HG02610 (cell line): ENCODE data around the gene SPNS3.

Experiments used
- ATAC-seq: cut with Tn5 transposase; IDR thresholded peaks from one replicate; pipeline ENCODE4 v1.9.1; 2021; ENCODE audit warnings: mild to moderate bottlenecking, moderate library complexity; ENCODE audit not compliant: unreplicated experiment

The SPNS3 gene

GRCh38 chr17:4507361-4508111 lies 73.8 kb downstream of the SPNS3 start:
- ATAC-seq: no peak

DNA sequence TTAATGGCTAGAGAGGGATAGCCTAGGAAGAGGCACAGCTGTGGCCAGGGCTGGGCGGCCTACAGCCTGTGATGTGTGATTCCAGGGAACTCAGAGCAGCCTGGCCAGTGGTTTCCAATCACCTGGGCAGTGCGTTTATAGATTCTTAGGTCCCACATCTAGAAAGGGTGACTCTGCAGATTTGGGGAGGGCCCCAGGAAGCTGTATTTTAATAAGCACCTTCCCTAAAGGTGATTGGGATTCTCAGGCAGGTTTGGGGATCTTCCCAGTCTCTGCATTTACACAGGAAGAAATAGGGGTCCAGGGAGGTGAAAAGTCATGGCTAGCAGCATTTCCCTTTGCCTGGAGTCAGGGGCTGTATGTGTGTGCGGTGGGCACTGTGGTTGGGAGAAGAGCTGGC lies 74.5 kb downstream of the SPNS3 start:
- ATAC-seq: no peak

DNA sequence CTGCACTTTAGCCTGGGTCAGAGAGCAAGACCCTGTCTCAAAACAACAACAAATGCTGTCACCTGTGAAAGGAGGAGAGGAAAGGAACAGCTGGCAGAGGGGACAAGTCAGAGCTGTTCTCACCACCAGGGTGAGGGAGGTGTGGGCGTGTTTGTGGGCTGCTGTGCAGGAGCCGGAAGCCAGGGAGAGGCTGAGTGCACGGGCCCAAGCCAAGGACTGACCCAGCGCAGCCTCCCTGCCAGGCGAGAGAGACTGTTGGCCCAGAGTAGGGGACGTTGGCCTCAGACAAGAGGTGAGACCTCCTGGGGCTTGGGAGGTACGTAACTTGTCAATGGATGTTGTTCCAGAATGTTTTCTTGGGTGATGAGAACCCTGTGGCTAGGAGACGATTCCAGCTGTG lies 75.7 kb downstream of the SPNS3 start:
- no peak for ATAC-seq

DNA sequence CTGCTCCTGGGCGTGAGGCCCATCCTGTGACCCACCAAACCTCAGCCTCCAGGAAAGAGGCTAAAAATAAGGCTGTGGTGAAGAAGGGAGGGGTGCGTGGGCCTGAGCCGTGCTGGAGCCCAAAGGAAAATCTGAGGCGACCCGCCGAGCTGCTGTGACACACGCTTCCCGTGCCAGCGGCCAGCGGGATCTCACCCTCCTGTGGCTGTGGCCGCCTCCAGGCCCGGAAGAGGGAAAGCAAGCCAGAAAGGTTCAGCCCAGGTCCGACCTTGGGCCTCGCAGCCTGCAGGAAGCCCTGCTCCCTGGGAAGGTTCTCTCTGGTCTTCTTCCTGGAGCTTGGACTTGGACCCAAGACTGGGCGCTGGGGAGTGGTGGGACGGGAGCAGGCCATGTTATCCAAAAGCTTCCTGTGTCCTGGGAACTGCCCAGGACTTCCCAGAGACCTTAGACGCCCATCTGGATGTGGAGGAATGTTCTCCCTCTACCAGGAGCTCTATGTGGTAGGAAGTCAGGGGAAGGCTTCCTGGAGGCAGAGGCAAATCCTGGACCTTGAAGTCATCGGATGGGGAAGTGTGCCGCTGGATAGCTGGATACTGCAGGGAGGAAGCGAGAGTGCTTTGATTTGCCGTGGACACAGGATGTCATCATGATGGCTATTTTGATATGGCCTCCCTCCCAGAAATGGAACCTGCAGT lies 76.3 kb downstream of the SPNS3 start:
- ATAC-seq: no peak

DNA sequence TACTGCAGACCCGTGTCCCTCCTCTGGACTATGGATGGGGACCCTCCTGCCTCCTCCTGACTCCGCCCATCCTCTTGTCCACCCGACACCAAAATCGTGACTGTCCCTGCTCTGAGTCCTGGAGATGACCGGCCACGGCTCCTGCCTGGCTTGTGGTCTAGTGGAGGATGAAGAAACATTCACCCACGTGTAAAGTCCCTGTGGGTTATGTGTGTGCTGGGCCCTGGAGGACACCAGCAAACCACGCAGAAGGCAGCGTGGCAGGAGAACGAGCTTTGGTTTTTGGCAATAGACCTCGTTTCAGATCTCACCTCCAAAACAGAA lies 76.8 kb downstream of the SPNS3 start:
- ATAC-seq: no peak

DNA sequence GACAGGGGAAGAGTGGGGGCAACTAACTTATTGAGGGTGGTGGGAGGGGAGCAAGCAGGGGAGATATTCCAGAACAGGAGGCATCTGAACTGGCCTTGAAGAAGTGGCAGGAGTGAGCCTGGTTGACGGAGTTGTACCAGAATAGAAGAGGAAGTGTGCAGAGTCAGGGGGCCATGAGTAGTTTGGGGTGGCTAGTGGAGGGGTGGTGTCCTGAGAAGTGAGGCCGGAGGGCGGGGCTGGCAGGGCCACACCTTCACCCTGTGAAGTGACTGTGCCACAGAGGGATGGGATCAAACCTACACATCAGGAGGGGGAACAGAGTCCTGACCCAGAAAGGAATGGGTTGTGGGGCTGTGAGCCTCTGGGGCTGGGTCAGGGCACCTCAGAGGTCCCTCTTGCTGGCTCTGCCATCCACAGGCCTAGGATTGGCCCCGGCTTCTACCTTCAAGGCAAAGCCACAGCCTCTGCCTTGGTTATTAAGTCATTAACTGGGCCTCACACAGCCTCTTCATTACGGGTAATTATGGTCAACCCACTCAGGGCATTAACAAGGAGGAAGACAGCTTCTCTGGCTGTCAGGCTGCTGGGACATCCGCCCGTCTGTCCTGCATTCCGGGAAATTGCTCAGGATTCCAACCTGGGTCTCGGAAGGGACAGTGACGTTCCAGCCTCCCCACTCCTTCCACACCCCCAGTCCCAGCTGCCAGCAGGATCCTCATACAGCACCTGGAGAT lies 77.6 kb downstream of the SPNS3 start:
- ATAC-seq: no peak

GRCh38 chr17:4512156-4513112 lies 78.7 kb downstream of the SPNS3 start:
- no peak for ATAC-seq

GRCh38 chr17:4513113-4514032 lies 79.6 kb downstream of the SPNS3 start:
- no peak for ATAC-seq

GRCh38 chr17:4514206-4514605 lies 80.5 kb downstream of the SPNS3 start:
- no peak for ATAC-seq

DNA sequence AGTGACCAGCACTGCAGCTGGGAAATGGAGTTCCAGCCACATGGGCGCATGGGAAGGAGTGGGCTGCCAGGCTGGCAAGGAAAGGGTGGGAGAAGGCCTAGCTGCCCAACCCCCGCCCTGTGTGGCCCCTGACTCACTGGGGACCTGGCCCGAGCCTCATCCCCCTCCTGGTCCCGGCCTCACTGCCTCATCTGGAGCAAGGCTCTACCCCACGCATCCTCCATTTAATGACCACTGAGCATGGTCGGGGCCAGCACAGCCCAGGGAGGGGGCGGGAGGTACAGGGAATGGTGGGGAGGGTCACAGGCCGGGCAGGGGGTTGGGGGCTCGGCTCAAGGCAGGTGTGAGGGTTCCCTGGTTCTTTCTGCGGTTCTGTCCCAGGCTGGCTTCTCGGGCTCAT lies 81.0 kb downstream of the SPNS3 start:
- no peak for ATAC-seq

GRCh38 chr17:4515501-4515900 lies 81.8 kb downstream of the SPNS3 start:
- ATAC-seq: no peak

GRCh38 chr17:4516735-4517134 lies 83.0 kb downstream of the SPNS3 start:
- no peak for ATAC-seq

DNA sequence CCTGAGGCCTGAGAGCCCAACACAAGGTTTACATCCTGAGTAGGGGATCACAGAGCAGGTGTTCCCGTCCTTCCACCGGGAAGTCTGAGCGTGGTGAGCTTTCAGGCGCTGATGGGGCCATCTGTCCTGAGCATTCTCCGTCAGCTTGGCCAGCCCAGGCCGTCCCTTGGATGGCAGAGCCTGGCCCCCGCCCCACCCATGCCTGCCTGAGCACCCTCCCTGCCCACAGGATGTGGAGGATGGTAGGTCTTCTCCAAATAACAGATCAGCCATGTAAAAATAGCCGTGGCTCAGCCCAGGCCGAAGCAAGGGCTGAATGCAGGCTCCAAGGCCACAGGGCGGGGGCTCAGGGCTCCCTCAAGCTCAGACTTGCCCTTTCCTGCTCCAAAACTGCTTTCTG lies 85.2 kb downstream of the SPNS3 start:
- no peak for ATAC-seq

GRCh38 chr17:4519361-4519788 lies 85.6 kb downstream of the SPNS3 start:
- no peak for ATAC-seq

DNA sequence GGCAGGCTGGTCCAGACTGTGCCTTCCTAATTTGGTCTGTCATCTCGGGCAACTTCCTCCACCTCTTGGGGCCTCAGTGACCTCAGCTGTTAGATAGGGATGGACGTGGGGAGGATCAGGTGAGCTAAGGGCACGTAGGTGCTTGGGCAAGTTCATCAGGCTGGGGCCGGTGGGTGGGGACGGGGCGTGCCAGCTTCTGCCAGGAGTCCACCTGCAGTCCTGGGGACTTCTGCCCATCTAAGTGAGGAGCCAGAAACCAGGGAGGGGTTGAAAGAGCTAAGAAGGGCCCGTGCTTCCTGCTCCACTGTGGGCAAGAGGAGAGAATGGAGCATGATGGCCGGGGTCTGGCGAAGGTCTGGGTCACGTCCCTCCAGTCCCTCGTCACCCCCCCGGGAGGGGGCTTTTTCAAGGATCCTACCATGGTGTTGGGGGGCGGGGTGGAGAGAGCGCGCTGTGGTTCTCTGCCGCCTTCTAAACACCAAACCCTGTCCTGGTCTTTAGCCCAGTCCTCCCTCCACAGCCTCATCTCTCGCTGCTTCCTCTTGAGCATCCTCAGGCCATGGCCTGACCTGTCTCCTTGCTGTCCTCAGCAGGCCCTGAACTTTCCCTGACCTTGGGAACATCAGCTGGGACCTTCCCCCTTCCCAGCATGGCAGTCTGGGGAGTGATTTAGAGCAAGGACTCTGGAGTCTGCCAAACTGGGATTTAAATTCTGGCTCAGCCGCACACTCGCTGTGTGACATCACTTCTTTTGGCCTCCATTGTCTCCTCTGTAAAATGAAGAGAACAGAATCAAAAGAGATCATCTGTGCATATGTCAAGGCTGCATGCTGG lies 86.5 kb downstream of the SPNS3 start:
- ATAC-seq: no peak

DNA sequence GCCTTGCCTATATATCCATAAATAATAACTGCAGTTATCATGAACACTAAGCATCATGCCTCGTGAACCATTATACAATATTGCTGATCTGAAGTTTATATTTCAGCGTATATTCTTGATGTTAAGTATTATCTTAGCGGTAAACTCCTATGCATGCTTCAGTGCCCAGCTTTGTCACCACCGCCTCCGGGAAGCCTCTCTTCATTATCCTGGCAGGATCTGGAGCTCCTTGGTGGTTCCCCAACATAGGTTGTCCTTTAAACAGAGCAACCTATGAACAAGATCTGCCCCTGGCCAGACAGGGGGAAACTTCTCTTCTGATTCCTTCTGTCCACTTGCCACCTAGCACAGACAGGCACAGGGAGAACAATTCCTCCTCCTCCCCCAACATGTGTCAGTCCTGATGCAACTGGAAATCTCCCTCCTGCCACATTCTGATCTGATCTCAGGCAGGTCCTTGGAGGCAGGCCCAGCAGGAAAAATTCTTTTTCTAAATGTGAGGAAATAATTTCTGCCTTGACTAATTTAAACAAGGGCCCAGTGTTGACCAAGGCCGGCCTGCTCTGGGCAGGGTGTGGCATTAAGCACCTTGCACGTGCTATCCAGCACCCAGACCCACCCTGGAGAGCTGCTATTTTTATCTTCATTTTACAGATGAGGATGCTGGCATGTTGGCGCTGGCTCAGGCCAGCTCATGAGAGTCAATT lies 87.3 kb downstream of the SPNS3 start:
- ATAC-seq: no peak

- ATAC-seq: no peak
Measured at GRCh38 chr17:4522661-4523060, 88.9 kb downstream of the SPNS3 start.

DNA sequence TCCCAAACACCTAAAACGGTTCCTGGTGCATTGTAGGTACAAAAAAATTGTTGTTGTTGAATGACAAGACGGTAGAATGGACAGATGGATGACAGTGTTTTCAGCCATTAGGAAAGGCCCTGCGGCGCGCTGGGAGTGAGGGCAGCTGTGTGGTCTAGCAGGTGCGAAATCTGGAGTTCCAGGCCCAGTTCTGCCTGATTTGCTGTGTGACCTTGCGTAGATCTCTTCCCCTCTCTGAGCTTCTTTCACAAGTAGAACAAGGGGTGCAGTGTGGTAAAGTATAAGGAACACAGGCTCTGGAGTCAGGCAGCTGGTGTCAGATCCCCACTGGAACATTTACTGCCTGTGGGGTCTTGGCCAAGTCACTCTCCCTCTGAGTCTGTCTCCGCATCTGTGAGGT lies 90.2 kb downstream of the SPNS3 start:
- no peak for ATAC-seq
